H9 (cell line): ENCODE data around the gene ANXA4. TPM values are rescaled to one million over a fixed set of nuclear protein-coding genes. Genes with fewer than 3 reads are reported as not detected.

Source experiments
- DNase-seq: peaks from one replicate; pipeline ENCODE4 v3.0.0-alpha.2; 2017
- H2AFZ ChIP-seq: one replicate; pipeline ENCODE4 v1.6.1; 2013; ENCODE audit warnings: mild to moderate bottlenecking, low read length, control low read depth, moderate library complexity
- H2AK5ac ChIP-seq: 2 replicates; pipeline ENCODE4 v1.6.1; 2013; ENCODE audit warnings: low read length, control low read depth, mixed read lengths; ENCODE audit not compliant: insufficient read length
- H2BK120ac ChIP-seq: one replicate; pipeline ENCODE4 v1.6.1; 2013; ENCODE audit warnings: low read depth, mild to moderate bottlenecking, low read length, control low read depth, inconsistent platforms; ENCODE audit not compliant: poor library complexity, severe bottlenecking
- H2BK12ac ChIP-seq: 2 replicates; pipeline ENCODE4 v1.6.1; 2013; ENCODE audit warnings: low read length, control low read depth, mixed read lengths, low read depth; ENCODE audit not compliant: insufficient read length
- H2BK15ac ChIP-seq: 2 replicates; pipeline ENCODE4 v1.6.1; 2013; ENCODE audit warnings: low read depth, low read length, control low read depth
- H2BK20ac ChIP-seq: one replicate; pipeline ENCODE4 v1.6.1; 2013; ENCODE audit warnings: low read depth, mild to moderate bottlenecking, low read length, control low read depth, inconsistent platforms; ENCODE audit not compliant: poor library complexity, severe bottlenecking
- H2BK5ac ChIP-seq: 2 replicates; pipeline ENCODE4 v1.6.1; 2013; ENCODE audit warnings: low read length, control low read depth, mixed read lengths; ENCODE audit not compliant: insufficient read length
- H3K14ac ChIP-seq: 2 replicates; pipeline ENCODE4 v1.6.1; 2013; ENCODE audit warnings: low read length, control low read depth; ENCODE audit not compliant: insufficient read depth
- H3K18ac ChIP-seq: 2 replicates; pipeline ENCODE4 v1.6.1; 2013; ENCODE audit warnings: low read depth, mild to moderate bottlenecking, mixed read lengths, low read length, control low read depth; ENCODE audit not compliant: insufficient read length
- H3K23ac ChIP-seq: 2 replicates; pipeline ENCODE4 v1.6.1; 2013; ENCODE audit warnings: low read length, control low read depth, mixed read lengths, low read depth; ENCODE audit not compliant: insufficient read length
- H3K23me2 ChIP-seq: 2 replicates; pipeline ENCODE4 v1.6.1; 2013; ENCODE audit warnings: low read depth, mild to moderate bottlenecking, mixed read lengths, low read length, control low read depth; ENCODE audit not compliant: insufficient read length, poor library complexity, severe bottlenecking
- H3K27ac ChIP-seq: 2 replicates; pipeline ENCODE4 v1.5.1; 2013; ENCODE audit warnings: low read length, control low read depth, mixed read lengths, low read depth; ENCODE audit not compliant: insufficient read length
- H3K27me3 ChIP-seq: 2 replicates; pipeline ENCODE4 v1.6.1; 2013; ENCODE audit warnings: low read length, control low read depth, inconsistent platforms; ENCODE audit not compliant: insufficient read depth
- H3K4ac ChIP-seq: 2 replicates; pipeline ENCODE4 v1.6.1; 2013; ENCODE audit warnings: low read depth, mild to moderate bottlenecking, control low read depth, inconsistent platforms, low read length, moderate library complexity
- H3K4me1 ChIP-seq: 2 replicates; pipeline ENCODE4 v1.6.1; 2013; ENCODE audit warnings: low read length, control low read depth, inconsistent platforms; ENCODE audit not compliant: insufficient read depth
- H3K4me2 ChIP-seq: 2 replicates; pipeline ENCODE4 v1.6.1; 2013; ENCODE audit warnings: low read length, control low read depth, mixed read lengths; ENCODE audit not compliant: insufficient read length, insufficient read depth
- H3K56ac ChIP-seq: 2 replicates; pipeline ENCODE4 v1.6.1; 2013; ENCODE audit warnings: low read depth, mild to moderate bottlenecking, mixed read lengths, low read length, control low read depth; ENCODE audit not compliant: insufficient read length
- H3K79me1 ChIP-seq: 2 replicates; pipeline ENCODE4 v1.6.1; 2013; ENCODE audit warnings: low read depth, mild to moderate bottlenecking, moderate library complexity, low read length, control low read depth, inconsistent platforms; ENCODE audit not compliant: insufficient read depth, poor library complexity, severe bottlenecking
- H3K79me2 ChIP-seq: 2 replicates; pipeline ENCODE4 v1.6.1; 2013; ENCODE audit warnings: low read length, control low read depth, inconsistent platforms; ENCODE audit not compliant: insufficient read depth
- H3K9ac ChIP-seq: 2 replicates; pipeline ENCODE4 v1.6.1; 2013; ENCODE audit warnings: low read length, control low read depth, mixed read lengths; ENCODE audit not compliant: insufficient read length; ENCODE audit errors: extremely low read depth
- H3K9me3 ChIP-seq: one replicate; pipeline ENCODE4 v1.6.1; 2013; ENCODE audit warnings: low read depth, low read length, inconsistent platforms; ENCODE audit not compliant: control insufficient read depth
- H3T11ph ChIP-seq: one replicate; pipeline ENCODE4 v1.6.1; 2013; ENCODE audit warnings: mild to moderate bottlenecking, low read length, control low read depth, inconsistent platforms
- H4K20me1 ChIP-seq: one replicate; pipeline ENCODE4 v1.6.1; 2013; ENCODE audit not compliant: control insufficient read depth, insufficient read length, insufficient read depth
- H4K5ac ChIP-seq: 2 replicates; pipeline ENCODE4 v1.6.1; 2013; ENCODE audit warnings: low read depth, mild to moderate bottlenecking, mixed read lengths, low read length, control low read depth; ENCODE audit not compliant: insufficient read length
- H4K8ac ChIP-seq: replicated peaks from 2 replicates; pipeline ENCODE4 v1.6.1; 2013; ENCODE audit warnings: low read length, control low read depth, mixed read lengths, low read depth; ENCODE audit not compliant: insufficient read length
- H4K91ac ChIP-seq: 2 replicates; pipeline ENCODE4 v1.6.1; 2013; ENCODE audit warnings: low read depth, mild to moderate bottlenecking, moderate library complexity, mixed read lengths, low read length, control low read depth; ENCODE audit not compliant: insufficient read length
- H3K27ac Mint-ChIP-seq, 3 experiments: 2 replicates in 2 of 3; 3 replicates in 1 of 3; pipeline ENCODE4 v1.8.0; 2020 to 2021; ENCODE audit warnings: mixed read lengths in 3 of 3, mild to moderate bottlenecking in 1 of 3, moderate library complexity in 1 of 3
- H3K27me3 Mint-ChIP-seq: 2 replicates; pipeline ENCODE4 v1.8.0; 2021; ENCODE audit warnings: low read depth, mild to moderate bottlenecking, moderate library complexity, mixed read lengths
- H3K36me3 Mint-ChIP-seq, 3 experiments: 2 replicates in 2 of 3; 3 replicates in 1 of 3; pipeline ENCODE4 v1.8.0; 2020 to 2021; ENCODE audit warnings: low read depth in 3 of 3, mixed read lengths in 3 of 3; ENCODE audit not compliant: insufficient read depth in 1 of 3
- H3K4me1 Mint-ChIP-seq, 2 experiments: 2 replicates each; pipeline ENCODE4 v1.8.0; 2020; ENCODE audit warnings: mixed read lengths in 2 of 2
- H3K4me3 Mint-ChIP-seq, 2 experiments: 2 replicates in 1 of 2; 3 replicates in 1 of 2; pipeline ENCODE4 v1.8.0; 2020 to 2021; ENCODE audit warnings: mild to moderate bottlenecking in 2 of 2, mixed read lengths in 2 of 2, moderate library complexity in 1 of 2
- H3K9me3 Mint-ChIP-seq, 2 experiments: 2 replicates in 1 of 2; 3 replicates in 1 of 2; pipeline ENCODE4 v1.8.0; 2020; ENCODE audit warnings: mild to moderate bottlenecking in 2 of 2, mixed read lengths in 2 of 2, moderate library complexity in 1 of 2
- CTCF ChIP-seq: fragments of 200-600 bp; sonication (generic); conservative IDR thresholded peaks from 3 replicates; pipeline ENCODE4 v1.8.0; 2021; ENCODE audit warnings: antibody characterized with exemption, mild to moderate bottlenecking
- WGBS: extraction: QIAGEN DNeasy Blood & Tissue Kit; methylation state at CpG from one replicate; pipeline ENCODE4 v1.1.7; 2013; ENCODE audit warnings: missing lambda C conversion rate, low lambda C conversion rate, mixed read lengths; ENCODE audit not compliant: insufficient read length; ENCODE audit errors: extremely low coverage; 5-methylcytosine and 5-hydroxymethylcytosine counted together
- total RNA-seq: library from RNA; stranded (reverse); gene quantifications from 2 replicates; pipeline ENCODE4 v1.2.1, GENCODE V29; 2021

The ANXA4 gene
- total RNA-seq, 1 experiment from 2014 or later, result 14.4 TPM

- H3K4me3 Mint-ChIP-seq, result no peak overlapping the region
- Histone ChIP-seq H3K79me2 (no peaks in the 10 kb centered on the region), H4K8ac (no peak overlapping the region), H3K23me2 (no peaks in the 10 kb centered on the region), H3K27me3 (no peaks in the 10 kb centered on the region; the same call in 1 of the 2 replicates), H2AK5ac (no peak overlapping the region), H3T11ph (no peak overlapping the region), H4K5ac (no peak overlapping the region), H2BK120ac (no peak overlapping the region), H3K9ac (no peak overlapping the region), H3K9me3 (no peaks in the 10 kb centered on the region), H2BK20ac (no peak overlapping the region), H3K79me1 (no peaks in the 10 kb centered on the region), H3K4me1 (peaks cover 3% of the 10 kb centered on the region; the same call in 1 of the 2 replicates), H2AFZ (no peak overlapping the region), H4K91ac (no peak overlapping the region), H2BK15ac (no peak overlapping the region), H3K14ac (no peak overlapping the region), H3K27ac (no peak overlapping the region), H4K20me1 (no peaks in the 10 kb centered on the region), H3K18ac (no peak overlapping the region), H3K4me2 (no peak overlapping the region), H3K23ac (no peak overlapping the region), H2BK12ac (no peak overlapping the region), H3K56ac (no peak overlapping the region), H3K4ac (no peak overlapping the region), H2BK5ac (no peak overlapping the region)
- H3K36me3 Mint-ChIP-seq, result 0 out of 7 replicates have a peak, but pooled peaks cover 0 to 4% (median 0%) of the 10 kb centered on the region in 3 experiments
- peaks cover 26 to 35% of the 10 kb centered on the region in 2 experiments for H3K4me1 Mint-ChIP-seq
- no peak for DNase-seq
- H3K27ac Mint-ChIP-seq, result peak overlapping the region in 2 of 3 experiments; percentile 38 to 47; a peak in 3 of 7 replicates
- no peak for TF ChIP-seq CTCF
- WGBS, result no CpG with 5 or more reads among the region's 7 CpGs
- H3K9me3 Mint-ChIP-seq, result no peaks in the 10 kb centered on the region
- H3K27me3 Mint-ChIP-seq, result no peaks in the 10 kb centered on the region
Measured at GRCh38 chr2:69798290-69798908, 56.5 kb downstream of the ANXA4 start.
